GOT3 (cell line): ENCODE data around the gene EXOC3L4.

ENCODE experiments used
- DNase-seq: peaks from one replicate; lab custom pipeline; 2025; ENCODE audit warnings: mixed read lengths; lab: John Stamatoyannopoulos, UW

EXOC3L4 gene

GRCh38 chr14:103133210-103134140, 39.0 kb downstream of the EXOC3L4 start:
- DNase-seq = no peak

DNA sequence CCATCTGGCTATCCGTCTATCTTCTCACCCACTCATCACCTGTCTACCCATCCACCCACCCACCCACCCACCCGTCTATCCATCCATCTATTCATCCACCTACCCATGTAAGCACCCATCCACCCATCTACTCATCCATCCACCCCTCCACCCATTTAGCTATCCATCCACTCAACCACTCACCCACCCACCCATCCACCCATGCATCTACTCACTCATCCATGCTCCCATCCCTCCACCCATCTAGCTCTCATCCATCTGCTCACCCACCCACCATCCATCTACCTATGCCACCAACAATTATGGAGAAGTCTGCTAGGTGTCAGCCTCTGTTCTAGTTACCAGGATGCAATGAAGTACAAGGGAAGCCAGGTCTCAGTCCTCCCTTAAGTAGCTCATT, 39.9 kb downstream of the EXOC3L4 start:
- DNase-seq = no peak

DNA sequence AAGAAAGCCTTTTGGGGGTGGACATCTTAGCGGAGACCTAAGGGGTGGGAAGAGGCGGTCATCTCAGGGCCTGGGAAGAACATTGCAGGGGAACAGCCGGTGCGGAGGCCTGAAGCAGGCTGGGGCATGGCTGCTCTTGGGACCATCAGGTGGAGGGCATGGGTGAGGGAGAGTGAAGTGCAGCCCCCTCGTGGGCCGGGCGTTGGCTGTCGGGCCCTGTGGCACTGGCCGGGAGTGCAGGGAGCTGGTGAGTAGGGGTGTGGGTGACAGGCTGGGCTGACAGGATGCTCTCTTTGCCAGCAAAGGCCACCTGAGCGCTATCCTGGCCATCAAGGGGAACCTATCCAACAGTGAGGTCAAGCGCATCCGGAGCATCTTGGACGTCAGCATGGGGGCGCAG, 40.4 kb downstream of the EXOC3L4 start:
- no peak for DNase-seq

DNA sequence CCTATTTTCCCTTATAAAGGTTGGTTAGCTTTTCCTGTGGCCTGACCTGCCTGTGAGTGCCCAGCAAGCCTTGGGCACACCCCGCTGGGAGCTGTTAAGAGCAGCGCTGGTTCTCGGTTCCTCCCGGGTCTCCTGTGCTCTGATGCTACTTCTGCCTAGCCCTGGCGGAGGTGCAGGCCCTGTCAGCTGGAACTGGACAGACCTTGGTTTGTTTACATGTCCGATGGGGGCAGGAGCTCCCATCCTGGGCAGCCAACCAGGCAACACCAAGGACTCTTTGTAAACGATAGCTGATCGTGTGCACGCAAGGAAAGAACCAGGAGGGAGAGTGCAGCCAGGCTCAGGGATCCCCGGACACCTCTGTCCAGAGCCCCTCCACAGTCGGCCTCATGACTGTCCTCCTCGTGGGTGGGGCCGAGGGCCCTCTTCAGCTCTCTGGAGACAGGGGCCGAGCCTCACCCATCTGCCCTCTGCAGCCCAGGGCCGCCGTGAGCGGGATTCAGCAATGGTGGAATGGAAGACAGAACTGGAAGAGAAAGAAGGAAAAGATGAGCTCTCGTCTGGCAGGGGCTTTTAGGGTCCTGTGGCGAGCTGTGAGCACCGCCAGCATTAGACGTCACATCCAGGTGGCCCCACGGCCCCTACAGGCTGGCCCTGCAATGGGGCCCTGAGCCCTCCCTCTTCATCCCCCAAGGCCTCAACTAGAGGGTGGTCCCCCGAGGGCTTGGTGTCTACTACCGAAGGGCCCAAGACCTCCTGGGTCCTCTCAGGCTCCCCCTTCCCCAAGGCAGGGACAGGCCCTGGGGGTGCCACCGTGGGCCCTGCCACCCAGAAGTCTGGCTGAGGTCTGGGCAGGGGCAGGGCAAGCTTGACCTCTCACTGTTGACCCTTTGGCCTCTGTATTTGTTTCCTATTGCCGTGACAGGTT, 41.1 kb downstream of the EXOC3L4 start:
- no peak for DNase-seq

DNA sequence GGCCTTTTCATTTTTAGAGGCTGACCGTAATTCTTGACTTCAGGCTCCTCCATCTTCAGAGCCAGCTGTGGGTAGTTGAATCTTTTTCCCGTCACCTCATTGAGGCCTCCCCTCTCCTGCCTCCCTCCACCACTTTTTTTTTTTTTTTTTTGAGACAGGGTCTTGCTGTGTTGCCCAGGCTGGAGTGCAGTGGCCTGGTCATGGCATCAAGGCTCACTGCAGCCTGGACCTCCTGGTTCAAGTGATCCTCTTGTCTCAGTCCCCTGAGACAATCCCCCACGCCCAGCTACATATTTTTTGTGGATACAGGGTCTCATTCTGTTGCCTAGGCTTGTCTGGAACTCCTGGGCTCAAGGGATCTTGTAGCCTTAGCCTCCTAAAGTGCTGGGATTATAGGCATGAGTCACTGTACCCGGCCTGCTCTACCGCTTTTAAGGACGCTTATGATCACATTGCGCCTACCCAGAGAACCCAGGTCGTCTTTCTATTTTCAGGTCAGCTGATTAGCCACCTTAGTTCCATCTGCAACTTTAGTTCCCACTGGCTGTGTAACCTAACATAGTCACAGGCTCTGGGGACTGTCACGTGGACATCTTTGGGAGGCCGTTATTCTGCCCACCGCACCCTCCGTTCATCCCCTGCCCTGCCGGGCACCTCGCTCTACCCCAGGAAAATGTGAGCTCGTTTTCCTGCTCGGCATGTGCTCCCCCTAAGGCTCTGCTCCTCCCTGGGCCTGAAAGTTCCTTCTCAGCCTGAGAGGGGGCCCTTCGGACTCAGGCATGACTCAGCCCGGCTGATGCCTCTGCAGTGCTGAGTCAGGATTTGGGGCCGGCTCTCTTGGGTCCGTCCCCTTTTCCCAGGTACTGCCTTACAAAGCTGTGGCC, 42.1 kb downstream of the EXOC3L4 start:
- no peak for DNase-seq

- DNase-seq = no peak
Observed at GRCh38 chr14:103137689-103138300, 43.3 kb downstream of the EXOC3L4 start.

DNA sequence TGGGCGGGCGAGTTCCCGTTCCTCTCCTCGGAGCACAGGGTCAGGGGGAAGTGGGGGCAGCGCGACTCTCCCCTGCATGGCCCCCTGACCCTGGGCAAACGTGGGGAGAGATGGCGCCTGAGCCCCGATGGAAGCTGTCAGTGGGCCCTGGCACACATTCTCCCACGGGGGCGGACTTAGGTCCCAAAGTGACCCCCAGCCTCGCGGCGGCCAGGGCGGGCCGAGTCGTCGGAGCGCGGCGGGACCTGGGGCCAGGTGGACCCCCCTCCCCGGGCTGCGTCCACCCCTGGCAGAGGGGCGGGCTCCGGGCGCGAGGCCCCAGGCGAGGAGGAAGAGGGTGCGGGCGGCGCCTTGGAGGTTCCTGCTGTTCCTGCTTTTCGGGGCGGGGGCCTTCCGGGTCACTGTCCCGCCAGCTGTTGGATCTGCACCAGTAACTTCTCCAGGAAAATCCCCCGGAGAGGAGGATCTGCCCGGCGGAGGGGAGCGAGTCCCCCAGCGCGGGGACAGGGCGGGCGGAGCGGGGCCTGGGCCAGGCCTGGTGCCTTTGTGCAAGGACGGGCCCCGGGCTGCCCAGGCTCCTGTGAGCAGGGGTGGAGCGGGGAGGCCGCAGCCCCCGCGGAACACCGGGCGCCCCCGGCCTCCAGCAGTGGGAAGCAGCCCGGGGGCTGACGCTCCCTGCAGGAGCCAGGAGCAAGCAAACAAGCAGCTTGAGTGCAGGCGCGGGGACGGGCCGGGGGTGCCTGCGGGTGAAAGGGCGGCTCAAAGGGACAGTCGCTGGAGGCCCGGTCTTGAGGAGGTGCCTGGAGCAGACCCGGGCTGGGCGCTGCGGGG, 44.0 kb downstream of the EXOC3L4 start:
- no peak for DNase-seq

- DNase-seq = no peak
Observed at GRCh38 chr14:103139132-103140025, 44.9 kb downstream of the EXOC3L4 start.

DNA sequence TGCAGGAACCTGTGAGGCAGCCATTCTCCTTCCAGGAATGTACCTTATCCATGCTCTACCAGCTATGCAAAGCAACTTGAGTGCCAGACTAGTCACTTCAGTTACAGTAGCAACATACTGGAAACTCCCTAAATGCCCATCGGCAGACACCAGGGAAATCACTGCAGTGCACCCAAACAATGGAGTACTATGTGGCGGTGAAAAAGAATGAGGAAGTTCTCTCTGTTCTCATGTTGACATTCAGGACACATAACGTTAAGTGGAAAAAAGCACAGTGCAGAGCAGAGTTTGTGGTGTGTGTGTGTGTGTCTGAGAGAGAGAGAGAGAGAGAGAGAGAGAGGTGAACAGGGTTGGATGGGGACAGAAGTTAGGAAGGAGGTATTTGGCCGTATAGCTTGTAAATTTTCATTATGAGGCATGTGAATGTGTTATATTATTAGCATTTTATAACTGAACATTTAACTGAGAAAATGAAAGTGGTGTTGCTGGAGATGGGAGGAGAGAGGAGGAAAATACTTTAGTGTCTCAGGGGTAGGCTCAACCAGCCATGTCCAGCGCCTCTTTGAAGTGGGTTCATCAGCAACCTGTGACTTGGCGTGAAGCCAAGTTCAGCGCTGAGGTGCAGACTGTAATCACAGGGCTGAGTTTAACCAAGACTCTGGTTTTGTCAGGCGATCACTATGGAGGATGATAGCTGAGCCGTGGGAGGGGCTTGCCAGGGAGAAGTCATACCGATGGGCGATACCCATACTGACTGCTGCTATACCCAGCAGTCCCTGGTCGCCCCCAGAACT, 46.0 kb downstream of the EXOC3L4 start:
- no peak for DNase-seq

GRCh38 chr14:103141117-103141796, 46.7 kb downstream of the EXOC3L4 start:
- no peak for DNase-seq

GRCh38 chr14:103142026-103142425, 47.5 kb downstream of the EXOC3L4 start:
- no peak for DNase-seq

DNA sequence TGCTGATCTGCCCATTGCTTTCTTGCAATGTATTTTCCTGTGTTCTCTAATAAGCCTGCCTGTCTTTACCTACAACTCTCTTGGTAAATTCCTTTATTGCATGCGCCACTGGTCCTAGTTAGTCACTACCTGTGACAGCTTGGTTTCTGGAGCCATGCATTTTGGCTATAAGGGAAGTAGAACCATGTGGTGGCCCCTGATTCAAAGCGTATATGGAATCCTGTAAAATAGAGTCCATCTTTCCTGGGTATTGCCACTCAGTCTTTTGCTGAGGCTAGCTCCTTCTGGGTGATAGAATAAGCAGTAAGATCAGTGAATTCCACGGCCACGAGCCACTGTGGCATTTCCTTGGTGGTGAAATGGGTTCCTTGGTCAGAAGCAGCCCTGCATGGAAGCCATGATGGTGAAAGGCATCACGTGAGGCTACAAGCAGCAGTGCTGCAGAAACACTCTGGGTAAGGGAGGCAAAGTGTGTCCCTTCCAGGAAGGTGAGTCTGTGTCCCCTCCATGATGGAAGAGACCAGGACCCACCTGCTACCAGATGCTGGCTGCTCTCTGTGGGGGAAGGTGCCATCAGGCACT, 48.3 kb downstream of the EXOC3L4 start:
- DNase-seq = no peak

- no peak for DNase-seq
Observed at GRCh38 chr14:103143506-103143905, 49.0 kb downstream of the EXOC3L4 start.

GRCh38 chr14:103144085-103144484, 49.6 kb downstream of the EXOC3L4 start:
- no peak for DNase-seq

DNA sequence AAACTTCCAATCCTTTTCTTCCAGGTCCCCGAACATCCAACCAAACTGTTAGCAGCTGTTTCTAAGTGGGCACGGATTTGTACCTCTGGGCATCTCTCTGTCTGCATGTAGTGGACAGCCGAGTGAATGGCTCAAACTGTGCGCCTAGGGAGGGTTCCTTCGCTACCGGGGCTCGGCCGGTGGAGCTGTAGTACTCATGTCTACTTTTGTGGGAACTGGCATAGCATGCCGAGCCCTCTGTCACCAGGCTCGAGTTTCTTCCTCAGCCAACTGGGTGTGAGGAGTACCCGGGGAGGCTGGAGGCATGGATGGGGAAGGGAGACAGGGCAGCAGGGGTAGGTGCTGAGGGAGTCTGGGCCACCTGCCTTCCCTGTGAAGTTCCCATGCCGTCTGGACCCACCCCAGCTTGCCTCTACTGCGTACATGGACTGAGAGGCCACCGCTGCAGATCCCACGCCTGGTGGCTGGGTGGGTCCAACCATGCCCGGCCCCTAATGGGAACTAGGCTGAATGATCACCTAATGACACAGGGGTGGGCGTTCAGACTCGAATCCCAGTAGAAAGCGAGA, 51.7 kb downstream of the EXOC3L4 start:
- DNase-seq = no peak

DNA sequence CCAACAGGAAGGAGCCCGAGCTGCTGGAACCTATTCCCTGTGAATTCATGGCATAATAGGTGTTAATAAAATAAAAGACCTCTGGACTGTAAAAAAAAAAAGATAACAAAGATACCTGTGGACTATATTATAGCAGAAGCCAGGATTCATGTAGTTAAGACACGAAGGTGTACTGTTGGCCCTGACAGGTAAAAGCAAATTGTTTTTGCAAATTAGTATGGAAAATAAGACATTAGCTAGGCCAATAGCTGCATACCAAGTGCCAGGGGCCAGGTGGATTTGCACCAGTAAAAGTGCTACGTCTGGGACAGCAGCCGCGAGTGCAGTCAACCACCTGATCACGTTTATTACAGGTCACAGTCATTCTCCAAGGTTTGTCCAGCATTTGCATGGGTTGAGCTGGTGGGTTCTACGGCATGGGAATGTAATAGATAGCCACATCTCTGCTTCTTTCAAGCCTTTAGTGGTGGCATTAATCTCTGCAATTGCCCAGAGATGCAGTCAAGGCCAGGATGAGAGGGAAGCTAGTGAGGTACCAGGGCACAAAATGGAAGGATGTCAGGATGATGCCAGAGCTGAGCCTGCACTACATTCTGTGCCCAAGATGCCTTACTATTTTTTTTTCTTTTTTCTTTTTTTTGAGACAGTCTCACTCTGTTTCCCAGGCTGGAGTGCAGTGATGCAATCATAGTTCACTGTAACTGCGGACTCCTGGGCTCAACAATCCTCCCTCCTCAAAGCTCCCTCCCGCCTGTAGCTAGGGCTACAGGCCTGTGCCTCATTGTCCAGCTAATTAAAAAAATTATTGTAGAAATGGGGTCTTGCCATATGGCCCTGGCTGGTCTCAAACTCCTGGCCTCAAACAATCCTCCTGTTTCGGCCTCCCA, 55.1 kb downstream of the EXOC3L4 start:
- no peak for DNase-seq
